Mammary epithelial cell (primary cell): ENCODE data around the gene SEMA5B.

ENCODE experiments used
- CTCF ChIP-seq, 2 donors: IDR thresholded peaks in 1 of 2; conservative IDR thresholded peaks in 1 of 2; 2 replicates each; pipeline ENCODE4 v1.5.1; 2011 to 2012; ENCODE audit warnings: inconsistent platforms in 2 of 2, low read length in 2 of 2, mild to moderate bottlenecking in 2 of 2, control low read depth in 1 of 2, low read depth in 1 of 2; ENCODE audit not compliant: insufficient read depth in 1 of 2; ENCODE audit errors: extremely low read depth in 1 of 2
- EZH2 ChIP-seq: IDR thresholded peaks from 2 replicates; pipeline ENCODE4 v1.6.1; 2012; ENCODE audit warnings: low read length, inconsistent platforms, borderline replicate concordance

GRCh38 chr3:122932251-122932967 is 95.2 kb downstream of the SEMA5B start:
- TF ChIP-seq CTCF (conservative IDR thresholded peaks at IDR 0.05 in 1 of 2, IDR thresholded peaks at IDR 0.05 in 1 of 2; ENCODE audit: extremely low read depth in 1 of 2, insufficient read depth in 1 of 2, low read depth in 1 of 2, low read length in 2 of 2) (no peak), EZH2 (no peak)
